Thyroid gland (tissue), 4 donors: ENCODE measurements around the gene TCP10L.

Source experiments
- CTCF ChIP-seq, 6 experiments: fragments of 200-600 bp in 3 of 6; fragments of 450-650 bp in 3 of 6; sonication (generic) in 3 of 6; IDR thresholded peaks; one replicate each; pipeline ENCODE4 v1.5.1; 2016 to 2019; ENCODE audit warnings: antibody characterized with exemption in 6 of 6, mild to moderate bottlenecking in 2 of 6, inconsistent platforms in 1 of 6, moderate library complexity in 1 of 6
- POLR2A ChIP-seq, 2 donors: fragments of 450-650 bp; IDR thresholded peaks; one replicate each; pipeline ENCODE4 v1.6.1; 2017; ENCODE audit warnings: antibody characterized with exemption in 2 of 2, mild to moderate bottlenecking in 2 of 2, moderate library complexity in 1 of 2

GRCh38 chr21:32605469-32605868 lies 20.1 kb upstream of the TCP10L start:
- no peak for TF ChIP-seq CTCF (IDR thresholded peaks at IDR 0.05)
- no peak for TF ChIP-seq POLR2A (IDR thresholded peaks at IDR 0.05)
